Esophagus squamous epithelium (tissue), 5 donors: ENCODE results near the gene TNFRSF13B. TPM values are rescaled to one million over a fixed set of nuclear protein-coding genes. Genes with fewer than 3 reads are reported as not detected.

ENCODE experiments used
- DNase-seq: peaks from one replicate; lab custom pipeline; 2025; lab: John Stamatoyannopoulos, UW
- H3K27ac ChIP-seq, 4 donors: fragments of 200-600 bp; sonication (generic); one replicate each; pipeline ENCODE4 v1.5.1; 2016 to 2019; ENCODE audit warnings: mild to moderate bottlenecking in 1 of 4
- H3K27me3 ChIP-seq, 4 donors: fragments of 200-600 bp; sonication (generic); 1 replicate in 3 of 4; 2 replicates in 1 of 4; pipeline versions ENCODE4 v1.5.1 to v1.6.0; 2017 to 2021; ENCODE audit warnings: antibody characterized with exemption in 1 of 4
- H3K36me3 ChIP-seq, 3 donors: fragments of 200-600 bp; sonication (generic); one replicate each; pipeline ENCODE4 v1.5.1; 2016 to 2019
- H3K4me1 ChIP-seq, 3 donors: fragments of 200-600 bp; sonication (generic); one replicate each; pipeline ENCODE4 v1.5.1; 2017 to 2019
- H3K4me3 ChIP-seq, 4 donors: fragments of 200-600 bp; sonication (generic); 1 replicate in 3 of 4; 2 replicates in 1 of 4; pipeline ENCODE4 v1.5.1; 2016 to 2019; ENCODE audit warnings: mild to moderate bottlenecking in 2 of 4, moderate library complexity in 1 of 4
- H3K9me3 ChIP-seq, 3 donors: fragments of 200-600 bp; sonication (generic); one replicate each; pipeline ENCODE4 v1.5.1; 2016 to 2019
- CTCF ChIP-seq, 6 experiments: fragments of 450-650 bp in 4 of 6; fragments of 200-600 bp in 2 of 6; sonication (generic) in 2 of 6; IDR thresholded peaks; one replicate each; pipeline ENCODE4 v1.5.1; 2016 to 2019; ENCODE audit warnings: antibody characterized with exemption in 6 of 6, mild to moderate bottlenecking in 4 of 6, moderate library complexity in 4 of 6
- POLR2A ChIP-seq, 4 donors: fragments of 450-650 bp; IDR thresholded peaks; one replicate each; pipeline ENCODE4 v1.6.1; 2017; ENCODE audit warnings: antibody characterized with exemption in 4 of 4, mild to moderate bottlenecking in 4 of 4, moderate library complexity in 3 of 4
- WGBS, 2 donors: methylation state at CpG; one replicate each; pipeline ENCODE4 v1.1.5; 2018; 5-methylcytosine and 5-hydroxymethylcytosine counted together
- intact Hi-C: fragments of 100-400 bp; cut with DNase I; formaldehyde crosslinking; loops from one replicate; pipeline ENCODE4 v1.15.0; 2022
- total RNA-seq, 4 donors: library from RNA; depleted of rRNA; stranded (reverse); fragments of >200 nt; gene quantifications; one replicate each; pipeline ENCODE4 v1.1.0, GENCODE V29; 2016
- donor health status: DM: yes; HTN: yes; CAD: no.

Gene TNFRSF13B
- total RNA-seq, 4 donors from 2014 or later = not detected

DNA sequence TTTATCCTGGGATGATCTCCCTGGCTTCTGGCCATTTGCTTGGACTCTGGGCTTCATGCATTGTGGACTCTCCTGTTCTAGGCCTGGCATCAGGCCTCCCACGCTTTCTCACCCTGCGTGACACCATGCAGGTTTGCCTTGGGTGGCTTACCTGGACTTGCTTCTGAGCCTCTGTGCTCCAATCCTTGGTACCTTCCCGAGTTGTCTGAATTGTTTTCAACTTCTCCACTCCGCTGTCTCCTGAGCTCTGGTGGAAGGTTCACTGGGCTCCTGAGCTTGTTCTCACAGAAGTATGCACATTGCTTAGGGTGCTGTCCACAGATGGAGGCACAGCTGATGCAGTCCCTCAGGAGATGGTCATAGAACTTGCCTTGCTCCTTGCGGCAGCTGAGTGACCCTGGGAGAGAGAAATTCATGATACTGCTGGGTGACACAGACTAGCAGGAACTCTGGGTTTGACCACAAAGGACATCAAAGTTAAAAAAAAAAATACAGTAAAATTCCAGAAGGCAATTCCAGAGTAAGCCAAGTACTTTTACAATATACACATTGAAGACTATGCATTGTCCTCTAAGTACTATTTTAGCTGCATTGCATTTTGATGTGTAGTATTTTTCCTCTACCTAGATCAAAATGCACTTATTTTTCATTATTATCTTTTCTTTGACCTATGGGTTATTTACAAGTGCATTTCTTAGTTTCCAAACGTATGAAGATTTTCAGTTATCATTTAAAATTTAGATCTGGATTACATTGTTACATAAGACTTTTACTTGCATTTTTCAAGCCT lies 23.1 kb downstream of the TNFRSF13B start:
- H3K27ac ChIP-seq = no peak overlapping the region
- H3K36me3 ChIP-seq = no peaks in the 10 kb centered on the region
- no peaks in the 10 kb centered on the region for H3K4me1 ChIP-seq
- peaks cover 0 to 15% (median 3%) of the 10 kb centered on the region in 3 donors for H3K9me3 ChIP-seq
- TF ChIP-seq CTCF (IDR thresholded peaks at IDR 0.05) (no peak), POLR2A (IDR thresholded peaks at IDR 0.05) (no peak)
- no peak overlapping the region for H3K4me3 ChIP-seq
- WGBS, 2 donors = 88 to 90% methylated on average over 5 to 6 of the region's 6 CpGs
- H3K27me3 ChIP-seq = peaks cover 0 to 43% (median 0%) of the 10 kb centered on the region in 4 donors
- intact Hi-C loops = no loop called here
- DNase-seq = no peak

DNA sequence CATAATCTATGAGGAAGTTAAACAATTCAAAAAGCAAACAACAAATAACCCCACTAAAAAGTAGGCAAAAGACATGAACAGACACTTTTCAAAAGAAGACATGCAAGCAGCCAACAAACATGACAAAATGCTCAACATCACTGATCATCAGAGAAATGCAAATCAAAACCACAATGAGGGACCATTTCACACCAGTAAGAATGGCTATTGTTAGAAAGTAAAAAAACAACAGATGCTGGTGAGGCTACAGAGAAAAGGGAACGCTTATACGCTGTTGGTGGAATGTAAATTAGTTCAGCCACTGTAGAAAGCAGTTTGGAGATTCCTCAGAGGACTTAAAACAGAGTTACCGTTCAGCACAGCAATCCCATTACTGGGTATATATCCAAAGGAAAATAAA lies 24.4 kb downstream of the TNFRSF13B start:
- no peak overlapping the region for H3K4me3 ChIP-seq
- no peak for TF ChIP-seq POLR2A (IDR thresholded peaks at IDR 0.05)
- no peak for TF ChIP-seq CTCF (IDR thresholded peaks at IDR 0.05)
- no peaks in the 10 kb centered on the region for H3K36me3 ChIP-seq
- H3K4me1 ChIP-seq = no peaks in the 10 kb centered on the region
- WGBS, 2 donors = 47 to 79% methylated on average over 3 of the region's 3 CpGs
- no peak overlapping the region for H3K27ac ChIP-seq
- peaks cover 0 to 15% (median 3%) of the 10 kb centered on the region in 3 donors for H3K9me3 ChIP-seq
- intact Hi-C loops = no loop called here
- DNase-seq = no peak
- peaks cover 0 to 41% (median 0%) of the 10 kb centered on the region in 4 donors for H3K27me3 ChIP-seq

DNA sequence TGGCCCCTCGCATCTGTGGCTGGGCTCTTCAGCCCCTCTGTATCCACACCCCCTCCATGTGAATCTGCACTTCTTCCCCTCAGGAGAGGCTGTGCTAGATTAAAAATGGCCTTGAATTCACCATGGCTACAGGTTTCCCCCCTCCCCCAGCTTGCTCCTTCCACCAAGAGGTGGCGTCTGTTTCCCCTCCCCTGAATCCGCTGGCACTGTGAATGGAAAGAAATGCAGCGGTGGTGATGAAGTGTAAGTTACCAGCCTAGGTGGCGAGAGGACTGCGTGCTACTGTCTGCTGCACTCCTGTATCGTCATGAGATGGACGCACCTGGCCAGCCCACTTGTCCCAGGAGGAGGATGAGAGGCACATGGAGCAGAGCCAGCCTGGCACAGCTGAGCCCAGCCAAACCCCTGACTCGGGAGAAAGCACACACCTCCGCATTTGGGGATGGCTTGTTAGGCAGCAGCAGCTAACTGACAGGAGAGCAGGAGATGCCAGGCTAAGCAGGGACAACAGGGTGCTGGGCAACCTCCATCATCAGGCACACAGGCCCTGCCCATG lies 26.2 kb downstream of the TNFRSF13B start:
- no peak for DNase-seq
- Histone ChIP-seq H3K27ac (no peak overlapping the region), H3K36me3 (no peaks in the 10 kb centered on the region), H3K27me3 (peaks cover 0 to 35% (median 0%) of the 10 kb centered on the region in 4 donors), H3K4me3 (no peak overlapping the region), H3K9me3 (peaks cover 0 to 15% (median 3%) of the 10 kb centered on the region in 3 donors), H3K4me1 (no peaks in the 10 kb centered on the region)
- TF ChIP-seq CTCF (IDR thresholded peaks at IDR 0.05) (no peak), POLR2A (IDR thresholded peaks at IDR 0.05) (no peak)
- WGBS, 2 donors = 51 to 80% methylated on average over 2 to 3 of the region's 10 CpGs
- intact Hi-C loops = no loop called here

GRCh38 chr17:16945136-16945482 lies 26.8 kb downstream of the TNFRSF13B start:
- intact Hi-C loops = no loop called here
- DNase-seq = no peak
- H3K9me3 ChIP-seq = peaks cover 0 to 15% (median 3%) of the 10 kb centered on the region in 3 donors
- H3K27me3 ChIP-seq = peaks cover 0 to 36% (median 0%) of the 10 kb centered on the region in 4 donors
- H3K36me3 ChIP-seq = no peaks in the 10 kb centered on the region
- no peaks in the 10 kb centered on the region for H3K4me1 ChIP-seq
- TF ChIP-seq CTCF (IDR thresholded peaks at IDR 0.05) = no peak
- WGBS, 2 donors = 87% methylated on average over 3 to 4 of the region's 6 CpGs
- H3K27ac ChIP-seq = no peak overlapping the region
- H3K4me3 ChIP-seq = no peak overlapping the region
